Measurements from ENCODE around the gene CD53.
"Not testable (repeated sequence)": the region's sequence is repeated elsewhere in the genome, so short reads cannot be mapped to it uniquely, and the experiment has no call there.

CD53 gene

GRCh38 chr1:110916274-110916668, 43.3 kb downstream of the CD53 start:
- no peak for DNase-seq (ENCODE audit: low read depth, low spot score)

DNA sequence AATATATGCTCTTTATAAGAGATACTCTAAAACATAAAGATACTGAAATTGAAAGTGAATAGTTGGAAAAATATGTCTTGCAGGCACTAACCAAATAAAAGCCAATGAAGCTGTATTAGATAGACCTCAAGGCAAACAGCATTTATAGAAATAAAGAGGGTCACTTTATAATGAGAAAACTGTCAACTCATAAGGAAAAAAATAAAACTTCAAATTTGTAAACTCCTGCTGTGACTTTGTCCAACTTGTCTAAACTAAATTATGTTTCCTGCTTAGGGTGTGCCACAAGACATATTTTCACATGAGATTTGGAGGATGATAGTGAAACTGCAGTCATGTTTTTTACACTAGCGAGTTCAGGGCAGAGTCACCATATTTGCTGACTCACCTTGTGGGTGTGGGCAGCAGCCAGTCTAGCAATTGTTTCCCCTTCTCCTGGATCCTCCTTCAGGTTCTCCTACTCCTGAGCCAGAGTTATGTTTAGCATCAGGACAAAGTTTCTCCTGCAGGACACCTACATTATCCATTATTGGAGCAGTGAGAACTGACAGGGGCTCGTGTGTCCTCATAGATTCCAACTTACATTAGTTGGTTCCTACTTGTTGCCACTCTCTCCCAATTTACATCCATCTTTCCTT, 43.8 kb downstream of the CD53 start:
- no peak for DNase-seq (ENCODE audit: low read depth, low spot score)

DNA sequence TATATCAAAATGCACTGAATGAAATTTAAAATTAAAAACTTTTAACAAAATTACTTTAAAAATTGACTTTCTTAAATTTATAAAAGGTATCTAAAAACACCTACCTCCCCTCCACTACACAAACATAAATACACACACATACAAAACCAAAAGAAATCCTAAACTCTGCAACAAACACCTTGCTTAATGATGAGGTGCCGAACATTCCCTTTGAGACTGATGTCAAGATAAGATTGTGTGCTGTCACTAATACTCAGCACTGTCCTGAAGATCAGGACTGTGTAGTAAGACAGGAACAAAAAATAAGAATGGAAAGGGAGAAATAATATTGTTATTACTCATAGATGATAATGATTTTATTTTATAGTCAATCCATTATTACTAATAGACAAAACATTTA, 45.1 kb downstream of the CD53 start:
- DNase-seq (ENCODE audit: low read depth, low spot score), result no peak

DNA sequence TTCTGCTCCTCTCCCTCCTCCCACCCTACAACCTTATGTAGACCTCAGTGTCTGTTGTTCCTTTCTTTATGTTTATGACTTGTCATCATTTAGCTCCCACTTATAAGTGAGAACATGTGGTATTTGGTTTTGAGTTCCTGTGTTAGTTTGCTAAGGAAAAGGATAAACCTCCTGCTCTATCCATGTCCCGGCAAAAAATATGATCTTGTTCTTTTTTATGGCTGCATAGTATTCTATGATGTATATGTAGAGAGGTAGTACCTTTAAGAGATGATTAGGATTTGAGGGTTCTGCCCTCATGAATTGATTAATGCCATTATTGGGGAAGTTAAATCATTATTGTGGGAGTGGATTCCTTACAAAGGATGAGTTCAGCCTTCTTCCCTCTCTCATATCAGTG, 49.0 kb downstream of the CD53 start:
- DNase-seq (ENCODE audit: low read depth, low spot score), result no peak

GRCh38 chr1:110927484-110928075, 54.6 kb downstream of the CD53 start:
- DNase-seq (ENCODE audit: low read depth, low spot score), result peak; percentile 63

- no peak for DNase-seq (ENCODE audit: low read depth, low spot score)
These were observed 55.2 kb downstream of the CD53 start for GRCh38 chr1:110928191-110928590.

GRCh38 chr1:110928904-110929303, 56.0 kb downstream of the CD53 start:
- DNase-seq (ENCODE audit: low read depth, low spot score), result no peak

- not testable (repeated sequence) for DNase-seq (ENCODE audit: low read depth, low spot score)
These were observed 58.1 kb downstream of the CD53 start for GRCh38 chr1:110931097-110931496.

DNA sequence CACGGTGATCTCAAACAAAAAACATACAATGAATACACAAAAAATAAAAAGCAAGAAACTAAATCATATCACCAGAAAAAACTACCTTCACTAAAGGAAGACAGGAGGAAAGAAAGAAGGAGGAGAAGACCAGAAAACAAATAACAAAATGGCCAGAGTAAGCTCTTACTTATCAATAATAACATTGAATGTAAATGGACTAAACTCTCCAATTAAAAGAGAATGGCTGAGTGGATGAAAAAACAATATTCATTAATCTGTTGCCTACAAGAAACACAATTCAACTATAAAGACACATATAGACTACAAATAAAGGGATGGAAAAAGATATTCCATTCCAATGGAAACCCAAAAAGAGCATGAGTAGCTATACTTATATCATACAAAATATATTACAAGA, 63.6 kb downstream of the CD53 start:
- no peak for DNase-seq (ENCODE audit: low read depth, low spot score)

DNA sequence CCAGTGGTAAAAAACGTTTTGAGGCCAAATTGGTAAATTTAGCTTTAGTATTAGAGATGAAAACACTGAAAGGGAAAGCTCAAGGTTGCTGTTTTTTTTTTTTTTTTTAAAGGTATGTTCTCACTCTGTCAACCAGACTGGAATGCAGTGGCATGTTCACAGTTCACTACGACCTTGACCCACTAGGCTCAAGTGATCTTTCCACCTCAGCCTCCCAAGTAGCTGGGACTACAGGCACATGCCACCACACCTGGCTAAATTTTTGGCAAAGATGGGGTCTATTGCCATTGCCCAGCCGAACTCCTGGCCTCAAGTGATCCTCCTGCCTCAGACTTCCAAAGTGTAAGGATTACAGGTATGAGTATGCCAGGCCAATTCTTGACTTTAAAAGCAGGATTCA, 71.9 kb downstream of the CD53 start:
- no peak for DNase-seq (ENCODE audit: low read depth, low spot score)

DNA sequence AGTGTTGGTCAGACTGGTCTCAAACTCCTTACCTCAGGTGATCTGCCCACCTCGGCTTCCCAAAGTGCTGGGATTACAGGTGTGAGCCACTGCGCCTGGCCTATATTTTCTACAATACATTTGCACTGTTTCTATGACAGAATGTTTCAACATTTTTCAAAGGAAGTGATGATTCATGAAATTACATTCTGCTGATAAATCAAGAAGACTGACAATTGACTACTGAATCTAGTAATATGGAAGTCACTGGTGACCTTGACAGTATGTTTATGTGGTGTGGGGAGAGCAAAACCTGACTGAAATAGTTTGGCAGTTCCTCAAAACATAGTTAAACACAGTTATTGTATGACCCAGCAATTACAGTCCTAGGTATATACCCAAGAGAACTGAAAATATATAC, 72.7 kb downstream of the CD53 start:
- DNase-seq (ENCODE audit: low read depth, low spot score), result no peak

GRCh38 chr1:110948038-110948810, 75.3 kb downstream of the CD53 start:
- no peak for DNase-seq (ENCODE audit: low read depth, low spot score)
